GM12873 (cell line): ENCODE results near the gene PAPPA.

ENCODE experiments used
- CTCF ChIP-seq: IDR thresholded peaks from 2 replicates; pipeline ENCODE4 v1.5.1; 2012; ENCODE audit warnings: low read depth, mild to moderate bottlenecking, moderate library complexity, low read length, control low read depth; ENCODE audit not compliant: insufficient read depth; ENCODE audit errors: missing control alignments

Gene PAPPA

GRCh38 chr9:116447934-116448333, 294.3 kb downstream of the PAPPA start:
- no peak for TF ChIP-seq CTCF

- no peak for TF ChIP-seq CTCF
These were observed 294.8 kb downstream of the PAPPA start for GRCh38 chr9:116448431-116448830.

- no peak for TF ChIP-seq CTCF
These were observed 296.4 kb downstream of the PAPPA start for GRCh38 chr9:116449949-116450348.

- TF ChIP-seq CTCF: no peak
These were observed 297.0 kb downstream of the PAPPA start for GRCh38 chr9:116450378-116451139.

GRCh38 chr9:116451500-116452115, 298.0 kb downstream of the PAPPA start:
- no peak for TF ChIP-seq CTCF
